ENCODE data around the gene FGFR2.
"Not testable (repeated sequence)": the region's sequence is repeated elsewhere in the genome, so short reads cannot be mapped to it uniquely, and the experiment has no call there.

The FGFR2 gene

DNA sequence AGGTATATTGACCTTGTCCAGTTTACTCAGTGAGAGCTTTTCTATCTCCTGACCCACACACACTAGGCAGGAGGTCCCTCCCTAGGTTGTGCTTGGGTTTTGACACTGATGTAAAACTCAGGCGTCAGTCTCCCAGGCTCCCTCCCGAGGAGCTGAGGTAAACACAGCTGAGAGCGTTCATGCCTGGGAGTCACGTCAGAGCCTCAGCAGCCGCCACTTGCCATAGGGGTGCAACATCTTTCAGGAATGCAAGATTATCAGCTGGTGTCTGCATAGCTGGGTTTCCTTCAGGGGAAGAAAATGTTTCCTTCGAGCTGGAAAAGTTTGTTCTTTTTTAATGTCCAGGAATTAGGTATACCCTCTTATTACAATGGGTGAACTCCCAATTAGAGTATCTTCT lies 70.6 kb downstream of the FGFR2 start:
- peak in 1 of 2 experiments; percentile 40 for DNase-seq (ENCODE audit: low spot score in 2 of 2)
- in situ Hi-C loops (cut with MboI; ENCODE audit: low sequenced_read_pairs), result no loop called here
- Histone ChIP-seq H3K4me1 (peaks cover 36% of the 10 kb centered on the region), H3K36me3 (replicated peaks) (peaks cover 26% of the 10 kb centered on the region), H3K4me3 (no peak overlapping the region), H3K27me3 (ENCODE audit: low read depth) (no peaks in the 10 kb centered on the region), H3K9me3 (no peaks in the 10 kb centered on the region)

DNA sequence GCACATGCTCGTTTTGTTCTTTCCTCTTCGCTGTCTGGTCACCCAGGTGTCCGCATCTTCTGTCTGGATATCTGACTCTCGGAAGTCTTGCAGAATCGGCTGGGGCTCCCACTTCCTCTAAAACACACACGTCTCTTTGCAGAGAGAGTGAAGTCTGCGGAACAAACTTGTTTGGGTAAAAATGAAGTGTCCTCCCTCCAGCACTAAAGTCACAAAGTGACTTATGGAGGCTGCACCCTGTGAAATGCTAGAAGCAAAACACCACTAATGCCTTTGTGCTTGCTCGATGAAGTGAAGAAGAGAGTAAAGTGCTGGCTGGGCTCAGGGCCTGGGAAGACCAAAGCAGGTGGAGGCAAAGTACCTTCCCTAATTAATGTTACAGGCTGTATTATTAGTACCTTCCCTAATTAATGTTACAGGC lies 71.4 kb downstream of the FGFR2 start:
- peaks cover 36% of the 10 kb centered on the region for H3K4me1 ChIP-seq
- H3K4me3 ChIP-seq, result no peak overlapping the region
- no peak for DNase-seq (ENCODE audit: low spot score in 2 of 2)
- peaks cover 22% of the 10 kb centered on the region for H3K36me3 ChIP-seq (replicated peaks)
- no peaks in the 10 kb centered on the region for H3K9me3 ChIP-seq
- in situ Hi-C loops (cut with MboI; ENCODE audit: low sequenced_read_pairs), result no loop called here
- H3K27me3 ChIP-seq (ENCODE audit: low read depth), result no peaks in the 10 kb centered on the region

DNA sequence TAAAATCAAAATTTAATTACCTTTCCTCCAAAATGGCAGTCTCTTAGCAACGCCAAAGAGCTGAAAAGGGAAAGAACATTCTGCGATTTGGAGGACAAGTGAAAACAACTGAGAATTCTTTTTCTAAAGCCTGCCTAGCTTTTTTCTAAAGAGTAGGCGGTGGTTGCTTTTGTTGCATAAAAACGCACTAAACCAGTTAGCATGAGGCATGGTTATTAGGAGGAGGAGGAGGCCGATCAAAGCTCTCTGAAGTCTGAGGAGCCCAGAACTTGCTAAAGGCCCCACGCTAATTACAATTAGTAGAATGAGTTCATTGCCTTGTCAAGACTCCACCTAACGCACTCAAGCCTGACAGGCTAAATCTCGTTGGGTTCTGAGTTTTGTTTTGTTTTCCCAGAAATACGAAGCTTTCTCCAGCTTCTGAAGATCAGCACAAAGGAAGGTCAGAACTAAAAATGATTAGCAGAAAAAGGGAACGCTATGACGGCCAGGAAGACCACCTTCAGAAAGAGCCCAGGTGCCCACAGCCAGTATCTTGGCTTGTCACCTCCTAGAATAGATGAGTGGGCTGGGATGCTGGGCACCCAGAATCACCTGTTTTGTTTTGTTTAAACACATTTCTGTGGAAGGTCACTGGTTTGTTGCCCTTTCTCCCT lies 72.0 kb downstream of the FGFR2 start:
- H3K4me1 ChIP-seq, result peaks cover 36% of the 10 kb centered on the region
- in situ Hi-C loops (cut with MboI; ENCODE audit: low sequenced_read_pairs), result no loop called here
- no peaks in the 10 kb centered on the region for H3K9me3 ChIP-seq
- H3K36me3 ChIP-seq (replicated peaks), result peaks cover 22% of the 10 kb centered on the region
- no peak for DNase-seq (ENCODE audit: low spot score in 2 of 2)
- H3K27me3 ChIP-seq (ENCODE audit: low read depth), result no peaks in the 10 kb centered on the region
- no peak overlapping the region for H3K4me3 ChIP-seq

DNA sequence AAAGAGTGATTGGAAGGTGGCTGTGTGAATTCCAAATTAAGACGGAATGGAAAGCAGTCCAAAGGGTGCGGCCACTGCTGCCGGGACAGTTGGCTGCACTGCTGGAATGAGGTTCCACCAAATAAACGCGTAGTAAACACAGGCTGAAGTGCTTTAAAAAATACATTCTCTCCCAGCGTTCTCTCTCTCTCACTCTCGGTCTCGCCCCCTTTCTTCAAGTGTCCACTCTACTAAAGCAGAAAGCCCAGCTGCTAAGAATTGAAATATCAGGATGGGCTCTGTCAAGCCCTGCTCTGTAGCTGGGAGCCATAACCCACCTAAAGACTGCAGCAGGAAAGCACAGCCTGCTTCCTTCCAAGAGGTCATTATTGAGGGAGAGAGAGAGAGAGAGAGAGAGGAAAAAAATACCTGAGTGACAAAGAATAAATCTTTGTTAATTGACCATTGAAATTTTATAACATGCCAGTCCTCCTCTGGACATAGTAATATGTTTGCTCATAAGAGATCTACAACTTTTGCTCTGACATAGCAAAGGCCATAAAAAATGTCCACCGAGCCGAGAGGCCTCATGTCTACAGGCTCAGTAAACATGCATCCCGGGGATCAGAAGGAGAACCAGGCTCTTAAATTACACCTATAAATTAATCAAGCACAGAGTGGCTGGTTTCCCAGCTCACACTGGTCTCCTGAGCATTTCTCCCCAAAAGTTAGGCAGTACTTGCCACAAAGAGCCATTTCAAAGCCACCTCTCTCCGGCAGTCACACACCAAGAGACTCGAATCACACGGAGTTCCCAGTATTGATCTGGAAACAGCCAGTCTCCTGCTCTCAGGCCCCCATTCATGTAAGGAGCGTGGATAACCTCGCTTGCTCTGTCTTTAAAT lies 72.8 kb downstream of the FGFR2 start:
- no peak overlapping the region for H3K4me3 ChIP-seq
- in situ Hi-C loops (cut with MboI; ENCODE audit: low sequenced_read_pairs), result no loop called here
- H3K36me3 ChIP-seq (replicated peaks), result peaks cover 22% of the 10 kb centered on the region
- H3K9me3 ChIP-seq, result no peaks in the 10 kb centered on the region
- no peaks in the 10 kb centered on the region for H3K27me3 ChIP-seq (ENCODE audit: low read depth)
- DNase-seq (ENCODE audit: low spot score in 2 of 2), result no peak
- H3K4me1 ChIP-seq, result peaks cover 36% of the 10 kb centered on the region

DNA sequence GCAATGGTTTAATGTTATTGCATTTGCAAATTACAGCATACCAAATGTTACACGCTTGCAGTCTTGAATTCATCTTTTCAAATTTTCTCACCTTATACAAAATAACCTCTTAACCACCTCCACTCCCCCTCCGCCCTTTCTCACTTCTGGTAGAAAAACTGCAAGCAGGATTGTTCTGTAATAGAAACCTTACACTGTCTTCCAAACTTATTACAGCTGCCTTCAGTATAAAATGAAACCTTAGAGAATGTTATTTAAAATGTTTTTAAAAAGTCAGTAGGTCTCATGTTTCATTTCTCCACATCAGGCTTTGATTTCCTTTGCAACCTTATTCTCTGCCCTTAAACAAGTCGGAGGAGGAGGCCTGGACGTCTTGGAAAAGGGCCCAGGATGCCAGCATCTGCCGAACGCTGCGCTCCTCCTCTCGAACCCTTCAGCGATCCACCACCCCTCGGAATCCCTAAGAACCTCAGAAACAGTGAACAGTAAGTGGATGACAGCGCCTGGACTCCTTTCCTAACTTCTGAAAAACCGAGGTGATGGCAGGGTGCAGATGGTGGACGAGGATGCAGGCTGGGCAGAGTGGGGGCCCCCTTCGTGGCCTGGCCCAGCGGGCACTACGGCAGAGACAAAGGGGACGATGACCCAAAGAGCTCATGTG lies 74.0 kb downstream of the FGFR2 start:
- Histone ChIP-seq H3K4me3 (no peak overlapping the region), H3K27me3 (ENCODE audit: low read depth) (no peaks in the 10 kb centered on the region), H3K9me3 (no peaks in the 10 kb centered on the region), H3K36me3 (replicated peaks) (peaks cover 30% of the 10 kb centered on the region), H3K4me1 (peaks cover 36% of the 10 kb centered on the region)
- in situ Hi-C loops (cut with MboI; ENCODE audit: low sequenced_read_pairs), result no loop called here
- DNase-seq (ENCODE audit: low spot score in 2 of 2), result no peak

DNA sequence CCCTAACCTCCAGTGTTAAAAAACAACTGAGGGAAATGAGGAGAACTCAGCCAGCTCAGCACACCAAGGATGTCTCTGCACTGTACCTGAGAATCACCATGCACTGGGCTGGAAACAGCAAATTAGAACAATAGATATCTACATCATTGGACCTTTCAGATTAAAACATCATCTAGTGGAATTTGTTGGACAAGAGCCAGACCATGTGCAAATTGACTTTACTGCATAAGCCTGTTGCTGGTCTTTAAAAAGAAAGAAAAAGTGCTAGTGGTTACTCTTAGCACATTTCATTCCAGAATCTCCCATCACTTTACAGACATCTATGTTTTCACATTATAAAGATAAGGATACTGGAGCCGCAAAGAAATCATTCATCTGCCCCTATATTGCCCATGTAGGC lies 75.4 kb downstream of the FGFR2 start:
- Histone ChIP-seq H3K9me3 (no peaks in the 10 kb centered on the region), H3K27me3 (ENCODE audit: low read depth) (no peaks in the 10 kb centered on the region), H3K36me3 (replicated peaks) (peaks cover 42% of the 10 kb centered on the region), H3K4me3 (no peak overlapping the region), H3K4me1 (peaks cover 26% of the 10 kb centered on the region)
- DNase-seq (ENCODE audit: low spot score in 2 of 2), result no peak
- in situ Hi-C loops (cut with MboI; ENCODE audit: low sequenced_read_pairs), result no loop called here

DNA sequence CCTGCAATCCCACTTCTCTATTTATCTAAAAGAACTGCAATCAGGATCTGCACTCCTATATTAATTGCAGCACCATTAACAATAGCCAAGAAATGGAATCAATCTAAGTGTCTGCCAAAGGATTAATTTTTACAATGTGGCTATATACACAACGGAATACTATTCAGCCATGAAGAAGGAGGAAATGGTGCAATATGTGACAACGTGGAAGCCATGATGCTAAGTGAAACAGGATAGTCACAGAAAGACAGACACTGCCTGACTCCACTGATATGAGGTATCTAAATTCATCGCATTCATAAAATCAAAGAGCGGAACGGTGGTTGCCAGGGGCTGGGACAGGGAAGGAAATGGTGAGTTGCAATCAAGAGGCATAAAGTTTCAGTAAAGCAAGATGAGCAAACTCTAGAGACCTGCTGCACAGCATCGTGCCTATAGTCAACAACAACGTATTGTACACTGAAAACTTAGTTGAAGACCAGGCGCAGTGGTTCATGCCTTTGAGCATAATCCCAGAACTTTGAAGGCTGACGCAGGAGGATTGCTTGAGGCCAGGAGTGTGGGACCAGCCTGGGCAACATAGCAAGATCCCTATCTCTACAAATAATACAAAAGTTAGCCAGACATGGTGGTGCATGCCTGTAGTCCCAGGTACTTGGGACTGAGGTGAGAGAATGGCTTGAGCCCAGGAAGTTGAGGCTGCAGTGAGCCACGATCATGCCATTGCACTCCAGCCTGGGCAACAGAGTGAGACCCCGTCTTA lies 76.3 kb downstream of the FGFR2 start:
- no peak for DNase-seq (ENCODE audit: low spot score in 2 of 2)
- H3K4me1 ChIP-seq, result peaks cover 18% of the 10 kb centered on the region
- H3K36me3 ChIP-seq (replicated peaks), result peaks cover 45% of the 10 kb centered on the region
- no peaks in the 10 kb centered on the region for H3K27me3 ChIP-seq (ENCODE audit: low read depth)
- H3K4me3 ChIP-seq, result no peak overlapping the region
- no peaks in the 10 kb centered on the region for H3K9me3 ChIP-seq
- in situ Hi-C loops (cut with MboI; ENCODE audit: low sequenced_read_pairs), result no loop called here

DNA sequence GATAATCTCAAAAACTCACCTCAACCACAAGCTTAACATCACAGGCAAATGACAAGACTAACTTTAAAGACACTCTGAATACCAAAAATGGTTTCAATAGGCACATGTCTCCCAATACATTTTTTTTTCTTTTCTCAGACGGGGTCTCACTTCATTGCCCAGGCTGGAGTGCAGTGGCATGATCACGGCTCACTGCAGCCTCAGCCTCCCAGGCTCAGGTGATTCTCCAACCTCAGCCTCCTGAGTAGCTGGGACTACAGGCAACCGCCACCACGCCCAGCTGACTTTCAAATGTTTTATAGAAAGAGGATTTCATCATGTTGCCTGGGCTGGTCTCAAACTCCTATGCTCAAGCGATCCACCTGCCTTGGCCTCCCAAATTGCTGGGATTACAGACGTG lies 77.7 kb downstream of the FGFR2 start:
- in situ Hi-C loops (cut with MboI; ENCODE audit: low sequenced_read_pairs); H3K27me3 ChIP-seq (ENCODE audit: low read depth); H3K9me3 ChIP-seq; DNase-seq (ENCODE audit: low spot score in 2 of 2); H3K4me1 ChIP-seq; H3K4me3 ChIP-seq: not testable (repeated sequence)
- H3K36me3 ChIP-seq (replicated peaks), result peaks cover 49% of the 10 kb centered on the region

DNA sequence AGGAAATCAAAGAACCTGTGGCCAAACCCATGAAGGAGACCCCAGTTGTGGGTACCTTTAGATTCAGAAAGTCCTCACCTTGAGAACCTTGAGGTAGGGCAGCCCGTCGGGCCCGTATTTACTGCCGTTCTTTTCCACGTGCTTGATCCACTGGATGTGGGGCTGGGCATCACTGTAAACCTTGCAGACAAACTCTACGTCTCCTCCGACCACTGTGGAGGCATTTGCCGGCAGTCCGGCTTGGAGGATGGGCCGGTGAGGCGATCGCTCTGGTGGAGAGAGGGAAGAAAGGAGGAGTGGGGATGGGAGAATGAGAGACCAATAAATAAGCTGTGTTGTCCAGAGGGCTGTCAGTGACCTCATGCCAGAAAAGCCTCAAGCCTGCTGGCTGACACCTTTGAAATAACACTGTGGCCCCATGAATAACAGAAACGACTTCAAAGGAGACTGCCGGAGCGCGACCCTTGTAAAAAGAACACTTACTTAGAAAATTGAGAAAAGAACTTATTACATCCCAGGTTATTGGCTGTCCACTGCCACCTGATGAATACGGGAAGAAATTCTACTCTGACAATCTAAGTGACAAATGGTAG lies 78.2 kb downstream of the FGFR2 start:
- no peak overlapping the region for H3K4me3 ChIP-seq
- DNase-seq (ENCODE audit: low spot score in 2 of 2), result no peak
- no peaks in the 10 kb centered on the region for H3K9me3 ChIP-seq
- H3K27me3 ChIP-seq (ENCODE audit: low read depth), result no peaks in the 10 kb centered on the region
- peaks cover 55% of the 10 kb centered on the region for H3K36me3 ChIP-seq (replicated peaks)
- peaks cover 3% of the 10 kb centered on the region; the same call in 1 of the 2 replicates for H3K4me1 ChIP-seq
- in situ Hi-C loops (cut with MboI; ENCODE audit: low sequenced_read_pairs), result no loop called here

DNA sequence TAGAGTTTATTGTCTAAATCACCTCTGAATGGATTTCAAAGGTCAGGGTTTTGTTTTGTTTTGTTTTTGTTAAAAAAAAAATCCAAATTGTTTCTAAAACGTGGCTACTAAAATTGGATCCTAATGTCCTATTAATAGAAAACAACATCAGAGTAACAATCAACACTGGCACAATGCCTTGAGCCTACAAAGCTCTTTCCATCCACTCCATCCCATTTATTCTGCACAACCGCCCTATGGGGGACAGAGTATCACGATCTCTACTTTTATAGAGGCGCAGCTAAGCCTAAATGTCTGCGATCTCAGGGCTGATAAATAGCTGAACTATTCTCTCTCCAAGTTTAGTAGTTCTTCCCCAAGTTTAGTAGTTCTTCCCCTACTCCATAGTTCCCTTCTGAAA lies 78.8 kb downstream of the FGFR2 start:
- in situ Hi-C loops (cut with MboI; ENCODE audit: low sequenced_read_pairs), result no loop called here
- no peak for DNase-seq (ENCODE audit: low spot score in 2 of 2)
- Histone ChIP-seq H3K27me3 (ENCODE audit: low read depth) (no peaks in the 10 kb centered on the region), H3K4me3 (no peak overlapping the region), H3K4me1 (peaks cover 7% of the 10 kb centered on the region), H3K9me3 (no peaks in the 10 kb centered on the region), H3K36me3 (replicated peaks) (peaks cover 60% of the 10 kb centered on the region)

DNA sequence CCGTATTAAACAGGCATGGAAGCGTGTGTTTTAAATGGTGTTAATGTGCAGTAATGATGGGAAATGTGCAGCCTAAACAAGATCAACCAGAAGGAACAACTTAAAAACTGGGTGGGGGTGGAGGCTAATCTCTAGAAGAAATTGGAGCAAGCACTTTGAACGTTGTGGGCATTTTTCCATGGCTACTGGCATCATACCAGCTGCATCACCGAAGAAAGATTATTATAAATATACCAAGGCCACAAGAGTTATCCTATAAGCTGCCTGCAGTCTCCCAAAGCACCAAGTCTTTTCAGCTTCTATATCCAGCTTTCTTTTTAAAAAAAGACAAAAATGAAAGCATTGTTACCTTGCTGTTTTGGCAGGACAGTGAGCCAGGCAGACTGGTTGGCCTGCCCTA lies 79.9 kb downstream of the FGFR2 start:
- H3K27me3 ChIP-seq (ENCODE audit: low read depth), result no peaks in the 10 kb centered on the region
- in situ Hi-C loops (cut with MboI; ENCODE audit: low sequenced_read_pairs), result no loop called here
- peaks cover 70% of the 10 kb centered on the region for H3K36me3 ChIP-seq (replicated peaks)
- H3K4me1 ChIP-seq, result peaks cover 7% of the 10 kb centered on the region
- no peaks in the 10 kb centered on the region for H3K9me3 ChIP-seq
- DNase-seq (ENCODE audit: low spot score in 2 of 2), result no peak
- no peak overlapping the region for H3K4me3 ChIP-seq

DNA sequence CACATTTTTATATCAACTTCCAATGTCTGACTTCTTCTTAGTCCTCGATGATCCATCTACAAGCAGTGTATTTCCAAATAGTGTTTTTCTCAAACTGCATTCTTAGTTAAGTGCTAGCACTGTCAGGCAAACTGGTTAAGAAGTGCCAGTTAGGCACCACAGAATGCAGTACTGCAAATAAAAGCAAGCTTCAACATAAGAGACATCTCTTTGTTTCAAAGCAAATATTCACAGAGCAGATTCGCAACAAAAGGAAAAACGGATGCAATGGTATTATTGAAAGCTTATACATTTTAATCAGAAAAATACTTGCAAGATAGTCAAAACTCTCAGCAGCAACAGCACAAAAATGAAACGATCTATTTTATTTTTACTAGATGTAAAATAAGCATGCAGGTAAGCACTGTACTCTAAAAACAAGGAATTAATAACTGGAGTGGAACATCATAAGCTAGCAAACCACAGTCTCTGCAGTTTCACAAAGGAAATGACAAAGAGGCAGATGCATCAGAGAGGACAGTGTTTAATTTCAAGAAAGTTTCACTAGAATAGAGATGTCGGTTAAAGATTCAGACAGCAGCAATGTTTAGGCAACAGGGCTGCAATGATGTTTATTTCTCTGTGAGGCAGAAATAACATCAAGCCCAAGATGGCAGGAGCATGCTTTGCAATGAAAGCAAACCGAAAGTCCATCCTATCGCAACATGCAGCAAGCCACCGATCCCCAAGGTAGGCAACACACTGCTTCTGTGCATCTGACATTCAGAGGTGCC lies 82.0 kb downstream of the FGFR2 start:
- no peak for DNase-seq (ENCODE audit: low spot score in 2 of 2)
- H3K4me3 ChIP-seq, result no peak overlapping the region
- peaks cover 4% of the 10 kb centered on the region for H3K4me1 ChIP-seq
- no peaks in the 10 kb centered on the region for H3K27me3 ChIP-seq (ENCODE audit: low read depth)
- in situ Hi-C loops (cut with MboI; ENCODE audit: low sequenced_read_pairs), result no loop called here
- H3K36me3 ChIP-seq (replicated peaks), result peaks cover 77% of the 10 kb centered on the region
- no peaks in the 10 kb centered on the region for H3K9me3 ChIP-seq
